PFSK-1 (cell line): ENCODE measurements around the gene GALNT9.

Experiments used
- FOXP2 ChIP-seq: optimal IDR thresholded peaks from 2 replicates; pipeline ENCODE3; 2011; ENCODE audit warnings: borderline replicate concordance, control low read depth, inconsistent platforms; ENCODE audit not compliant: insufficient read depth; ENCODE audit errors: extremely low read length, extremely low read depth
- POLR2AphosphoS5 ChIP-seq: IDR thresholded peaks from 2 replicates; pipeline ENCODE4 v1.6.1; 2012; ENCODE audit warnings: low read depth, mild to moderate bottlenecking, control low read depth, low read length, moderate library complexity
- REST ChIP-seq, 2 experiments: IDR thresholded peaks; 2 replicates each; pipeline versions ENCODE4 v1.6.1 to v1.8.0; 2011 to 2012; ENCODE audit warnings: low read depth in 2 of 2, low read length in 2 of 2, control low read depth in 1 of 2, inconsistent platforms in 1 of 2, mild to moderate bottlenecking in 1 of 2, moderate library complexity in 1 of 2; ENCODE audit not compliant: insufficient read depth in 1 of 2
- SIN3A ChIP-seq: IDR thresholded peaks from 2 replicates; pipeline ENCODE4 v1.6.1; 2012; ENCODE audit warnings: mild to moderate bottlenecking, low read length, moderate library complexity, borderline replicate concordance; ENCODE audit not compliant: insufficient read depth
- TAF1 ChIP-seq: IDR thresholded peaks from 2 replicates; pipeline ENCODE4 v1.6.1; 2012; ENCODE audit warnings: low read length, control low read depth, borderline replicate concordance; ENCODE audit not compliant: insufficient read depth

The GALNT9 gene

GRCh38 chr12:132294121-132295034, 35.0 kb downstream of the GALNT9 start:
- TF ChIP-seq POLR2AphosphoS5 (no peak), TAF1 (no peak), SIN3A (no peak), REST (IDR thresholded peaks at IDR 0.05; ENCODE audit: insufficient read depth in 1 of 2, low read depth in 2 of 2, low read length in 2 of 2) (no peak), FOXP2 (no peak)

GRCh38 chr12:132292328-132293319, 36.8 kb downstream of the GALNT9 start:
- no peak for TF ChIP-seq POLR2AphosphoS5
- TF ChIP-seq SIN3A = no peak
- no peak for TF ChIP-seq REST (IDR thresholded peaks at IDR 0.05; ENCODE audit: insufficient read depth in 1 of 2, low read depth in 2 of 2, low read length in 2 of 2)
- no peak for TF ChIP-seq TAF1
- TF ChIP-seq FOXP2 = no peak

GRCh38 chr12:132291402-132292175, 37.8 kb downstream of the GALNT9 start:
- TF ChIP-seq POLR2AphosphoS5 (no peak), REST (IDR thresholded peaks at IDR 0.05; ENCODE audit: insufficient read depth in 1 of 2, low read depth in 2 of 2, low read length in 2 of 2) (no peak)

GRCh38 chr12:132290203-132290540, 39.2 kb downstream of the GALNT9 start:
- no peak for TF ChIP-seq FOXP2
- TF ChIP-seq POLR2AphosphoS5 = no peak
- TF ChIP-seq TAF1 = no peak
- TF ChIP-seq SIN3A = no peak
- TF ChIP-seq REST (IDR thresholded peaks at IDR 0.05; ENCODE audit: insufficient read depth in 1 of 2, low read depth in 2 of 2, low read length in 2 of 2) = no peak
